Activated T-helper 17 cell treated with anti-CD3 and anti-CD28 coated beads, Interleukin-2, amount 50 U/mL, for 72 hours (primary cell): Measurements from ENCODE around the gene DAGLA. TPM values are rescaled to one million over a fixed set of nuclear protein-coding genes. Genes with fewer than 3 reads are reported as not detected.

Experiments
- ATAC-seq: fragments of 150-1000 bp; cut with Tn5 transposase; replicated peaks from 2 replicates; pipeline ENCODE4 v1.10.0; 2021; ENCODE audit warnings: mild to moderate bottlenecking, moderate library complexity
- H3K27ac Mint-ChIP-seq: one replicate; pipeline ENCODE4 v1.8.0; 2022; ENCODE audit warnings: mixed read lengths
- H3K27me3 Mint-ChIP-seq: one replicate; pipeline ENCODE4 v1.8.0; 2022; ENCODE audit warnings: mixed read lengths
- H3K36me3 Mint-ChIP-seq: one replicate; pipeline ENCODE4 v1.8.0; 2022; ENCODE audit warnings: low read depth, mild to moderate bottlenecking, mixed read lengths
- H3K4me1 Mint-ChIP-seq: one replicate; pipeline ENCODE4 v1.8.0; 2022; ENCODE audit warnings: mixed read lengths
- H3K4me3 Mint-ChIP-seq: one replicate; pipeline ENCODE4 v1.8.0; 2022; ENCODE audit warnings: mild to moderate bottlenecking, mixed read lengths
- H3K9me3 Mint-ChIP-seq: one replicate; pipeline ENCODE4 v1.8.0; 2022; ENCODE audit warnings: mixed read lengths
- total RNA-seq, 2 donors: library from RNA; stranded (reverse); gene quantifications; one replicate each; pipeline ENCODE4 v1.2.3, GENCODE V29; 2022

DAGLA gene
- total RNA-seq, 2 donors from 2014 or later, result 0.11 to 0.13 TPM

DNA sequence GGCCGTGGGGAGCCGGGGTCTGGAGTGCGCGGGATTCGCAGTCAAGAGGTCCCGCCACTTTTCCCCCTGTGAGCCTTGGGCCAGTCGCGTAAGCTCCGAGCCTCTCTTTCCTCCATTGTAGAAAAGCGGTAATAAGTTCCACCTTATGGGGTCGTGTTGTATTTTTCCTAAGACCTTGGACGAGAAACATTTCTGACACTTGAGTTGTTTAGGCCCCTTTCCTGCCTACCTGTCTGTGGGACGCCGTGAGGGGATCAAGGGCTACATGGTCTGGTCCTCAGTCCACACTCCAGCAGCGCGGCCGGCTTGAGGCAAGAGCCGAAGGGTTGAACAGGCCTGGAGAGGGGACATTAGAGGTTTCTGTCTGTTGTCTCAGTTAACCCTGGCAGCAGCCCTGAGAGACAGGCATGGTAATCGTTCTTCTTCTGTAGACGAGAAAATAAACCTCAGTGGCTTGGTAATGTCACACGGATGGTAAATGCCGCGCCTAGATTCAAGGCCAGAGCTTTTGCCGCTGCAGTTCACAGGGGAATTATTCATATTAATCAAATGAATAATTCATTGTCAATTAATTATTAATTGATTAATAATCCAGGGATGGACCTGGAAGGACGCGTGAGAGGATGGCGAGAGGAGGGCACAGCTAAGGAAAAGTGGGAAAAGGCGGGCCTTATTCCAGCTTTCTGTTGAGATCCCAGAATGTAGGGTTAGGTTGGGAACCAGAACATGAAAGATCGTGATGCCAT is 113.1 kb downstream of the DAGLA start:
- Mint-ChIP-seq H3K9me3 (no peaks in the 10 kb centered on the region), H3K4me1 (peaks cover 21% of the 10 kb centered on the region), H3K4me3 (peak overlapping the region; percentile 88), H3K27me3 (no peaks in the 10 kb centered on the region), H3K27ac (peak overlapping the region; percentile 98), H3K36me3 (peaks cover 92% of the 10 kb centered on the region)
- ATAC-seq, result peak; percentile 23

DNA sequence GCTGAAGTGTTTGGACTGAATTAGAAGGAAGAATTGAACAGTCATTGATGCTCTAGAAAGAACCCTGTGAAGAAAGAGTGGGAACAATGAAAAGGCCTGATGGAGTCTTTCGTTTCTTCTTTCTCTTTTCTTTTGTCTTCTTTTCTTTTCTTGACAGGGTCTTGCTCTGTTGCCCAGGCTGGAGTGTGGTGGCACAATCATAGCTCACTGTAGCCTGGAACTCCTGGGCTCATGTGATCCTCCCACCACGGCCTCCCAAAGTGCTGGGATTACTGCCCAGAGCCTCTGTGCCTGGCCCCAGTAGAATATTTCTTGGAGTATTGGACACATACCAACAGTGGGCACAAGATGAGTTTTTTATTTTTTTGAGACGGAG is 113.6 kb downstream of the DAGLA start:
- H3K4me3 Mint-ChIP-seq, result peak overlapping the region; percentile 88
- no peak for ATAC-seq
- H3K27me3 Mint-ChIP-seq, result no peaks in the 10 kb centered on the region
- H3K36me3 Mint-ChIP-seq, result peaks cover 92% of the 10 kb centered on the region
- H3K4me1 Mint-ChIP-seq, result peaks cover 21% of the 10 kb centered on the region
- no peaks in the 10 kb centered on the region for H3K9me3 Mint-ChIP-seq
- peak overlapping the region; percentile 98 for H3K27ac Mint-ChIP-seq

GRCh38 chr11:61794579-61794978 is 114.4 kb downstream of the DAGLA start:
- Mint-ChIP-seq H3K27ac (no peak overlapping the region), H3K4me3 (peak overlapping the region; percentile 88), H3K27me3 (no peaks in the 10 kb centered on the region), H3K36me3 (peaks cover 92% of the 10 kb centered on the region), H3K4me1 (peaks cover 19% of the 10 kb centered on the region), H3K9me3 (no peaks in the 10 kb centered on the region)
- no peak for ATAC-seq

DNA sequence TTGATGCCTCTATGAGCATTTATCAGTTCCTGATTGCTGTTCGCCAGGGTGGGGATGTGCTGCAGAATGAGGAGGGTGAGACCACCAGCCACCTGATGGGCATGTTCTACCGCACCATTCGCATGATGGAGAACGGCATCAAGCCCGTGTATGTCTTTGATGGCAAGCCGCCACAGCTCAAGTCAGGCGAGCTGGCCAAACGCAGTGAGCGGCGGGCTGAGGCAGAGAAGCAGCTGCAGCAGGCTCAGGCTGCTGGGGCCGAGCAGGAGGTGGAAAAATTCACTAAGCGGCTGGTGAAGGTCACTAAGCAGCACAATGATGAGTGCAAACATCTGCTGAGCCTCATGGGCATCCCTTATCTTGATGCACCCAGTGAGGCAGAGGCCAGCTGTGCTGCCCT is 115.3 kb downstream of the DAGLA start:
- Mint-ChIP-seq H3K4me1 (peaks cover 15% of the 10 kb centered on the region), H3K27ac (peak overlapping the region; percentile 78), H3K4me3 (peak overlapping the region; percentile 88), H3K36me3 (peaks cover 89% of the 10 kb centered on the region), H3K9me3 (no peaks in the 10 kb centered on the region), H3K27me3 (no peaks in the 10 kb centered on the region)
- ATAC-seq, result no peak

DNA sequence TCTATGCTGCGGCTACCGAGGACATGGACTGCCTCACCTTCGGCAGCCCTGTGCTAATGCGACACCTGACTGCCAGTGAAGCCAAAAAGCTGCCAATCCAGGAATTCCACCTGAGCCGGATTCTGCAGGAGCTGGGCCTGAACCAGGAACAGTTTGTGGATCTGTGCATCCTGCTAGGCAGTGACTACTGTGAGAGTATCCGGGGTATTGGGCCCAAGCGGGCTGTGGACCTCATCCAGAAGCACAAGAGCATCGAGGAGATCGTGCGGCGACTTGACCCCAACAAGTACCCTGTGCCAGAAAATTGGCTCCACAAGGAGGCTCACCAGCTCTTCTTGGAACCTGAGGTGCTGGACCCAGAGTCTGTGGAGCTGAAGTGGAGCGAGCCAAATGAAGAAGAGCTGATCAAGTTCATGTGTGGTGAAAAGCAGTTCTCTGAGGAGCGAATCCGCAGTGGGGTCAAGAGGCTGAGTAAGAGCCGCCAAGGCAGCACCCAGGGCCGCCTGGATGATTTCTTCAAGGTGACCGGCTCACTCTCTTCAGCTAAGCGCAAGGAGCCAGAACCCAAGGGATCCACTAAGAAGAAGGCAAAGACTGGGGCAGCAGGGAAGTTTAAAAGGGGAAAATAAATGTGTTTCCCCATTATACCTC is 115.8 kb downstream of the DAGLA start:
- H3K27me3 Mint-ChIP-seq, result no peaks in the 10 kb centered on the region
- peaks cover 88% of the 10 kb centered on the region for H3K36me3 Mint-ChIP-seq
- no peak for ATAC-seq
- no peak overlapping the region for H3K27ac Mint-ChIP-seq
- H3K9me3 Mint-ChIP-seq, result no peaks in the 10 kb centered on the region
- no peak overlapping the region for H3K4me3 Mint-ChIP-seq
- H3K4me1 Mint-ChIP-seq, result peaks cover 16% of the 10 kb centered on the region

Other genes starting within 250 kb of the DAGLA start
- gene LRRC10B, start 171.6 kb upstream of the DAGLA start, total RNA-seq, result not detected
- gene SYT7, start 99.3 kb upstream of the DAGLA start, total RNA-seq, result under 1 TPM in 1 of 2 donors, not detected in 1; 0.19 TPM
- 1 to 10 TPM; 1.2 to 5.9 TPM for gene MYRF, start 72.2 kb downstream of the DAGLA start, total RNA-seq
- gene TMEM258, start 112.2 kb downstream of the DAGLA start, total RNA-seq, result 100 to 1,000 TPM; 135 to 156 TPM
- gene FEN1, start 112.5 kb downstream of the DAGLA start, total RNA-seq, result 100 to 1,000 TPM in 1 of 2 donors, 10 to 100 TPM in 1; 72.6 to 133 TPM
- 10 to 100 TPM in 1 of 2 donors, 1 to 10 TPM in 1; 5.6 to 22.9 TPM for gene FADS1, start 136.6 kb downstream of the DAGLA start, total RNA-seq
- 10 to 100 TPM in 1 of 2 donors, 1 to 10 TPM in 1; 9.4 to 58.3 TPM for gene FADS2, start 147.9 kb downstream of the DAGLA start, total RNA-seq
- gene FADS3, start 211.2 kb downstream of the DAGLA start, total RNA-seq, result 10 to 100 TPM in 1 of 2 donors, 1 to 10 TPM in 1; 3.6 to 24.7 TPM
- not detected for gene RAB3IL1, start 237.2 kb downstream of the DAGLA start, total RNA-seq